ENCODE measurements around the gene VPS72.
"Not testable (repeated sequence)": the region's sequence is repeated elsewhere in the genome, so short reads cannot be mapped to it uniquely, and the experiment has no call there.

Gene VPS72

DNA sequence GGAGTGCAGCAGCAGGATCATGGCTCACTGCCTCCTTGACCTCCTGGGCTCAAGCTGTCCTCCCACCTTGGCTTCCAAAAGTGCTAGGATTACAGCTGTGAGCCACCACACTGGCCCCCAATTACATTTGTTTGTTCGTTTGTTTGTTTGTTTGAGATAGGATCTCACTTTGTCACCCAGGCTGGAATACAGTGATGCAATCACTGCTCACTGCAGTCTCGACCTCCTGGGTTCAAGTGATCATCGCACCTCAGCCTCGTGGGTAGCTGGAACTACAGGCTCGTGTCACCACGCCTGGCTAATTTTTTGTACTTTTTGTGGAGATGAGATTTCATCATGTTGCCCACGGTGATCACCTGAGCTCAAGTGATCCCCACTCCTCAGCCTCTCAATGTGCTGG, 2.0 kb upstream of the VPS72 start:
- TF ChIP-seq, protein P1, sequence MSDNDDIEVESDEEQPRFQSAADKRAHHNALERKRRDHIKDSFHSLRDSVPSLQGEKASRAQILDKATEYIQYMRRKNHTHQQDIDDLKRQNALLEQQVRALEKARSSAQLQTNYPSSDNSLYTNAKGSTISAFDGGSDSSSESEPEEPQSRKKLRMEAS (IDR thresholded peaks at IDR 0.05; ENCODE audit: low read depth, low read length), result no peak
- TF ChIP-seq, protein P2, sequence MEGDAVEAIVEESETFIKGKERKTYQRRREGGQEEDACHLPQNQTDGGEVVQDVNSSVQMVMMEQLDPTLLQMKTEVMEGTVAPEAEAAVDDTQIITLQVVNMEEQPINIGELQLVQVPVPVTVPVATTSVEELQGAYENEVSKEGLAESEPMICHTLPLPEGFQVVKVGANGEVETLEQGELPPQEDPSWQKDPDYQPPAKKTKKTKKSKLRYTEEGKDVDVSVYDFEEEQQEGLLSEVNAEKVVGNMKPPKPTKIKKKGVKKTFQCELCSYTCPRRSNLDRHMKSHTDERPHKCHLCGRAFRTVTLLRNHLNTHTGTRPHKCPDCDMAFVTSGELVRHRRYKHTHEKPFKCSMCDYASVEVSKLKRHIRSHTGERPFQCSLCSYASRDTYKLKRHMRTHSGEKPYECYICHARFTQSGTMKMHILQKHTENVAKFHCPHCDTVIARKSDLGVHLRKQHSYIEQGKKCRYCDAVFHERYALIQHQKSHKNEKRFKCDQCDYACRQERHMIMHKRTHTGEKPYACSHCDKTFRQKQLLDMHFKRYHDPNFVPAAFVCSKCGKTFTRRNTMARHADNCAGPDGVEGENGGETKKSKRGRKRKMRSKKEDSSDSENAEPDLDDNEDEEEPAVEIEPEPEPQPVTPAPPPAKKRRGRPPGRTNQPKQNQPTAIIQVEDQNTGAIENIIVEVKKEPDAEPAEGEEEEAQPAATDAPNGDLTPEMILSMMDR (IDR thresholded peaks at IDR 0.05; ENCODE audit: low read depth, low read length), result no peak
- TF ChIP-seq MYC (IDR thresholded peaks at IDR 0.05; ENCODE audit: low read depth, low read length) (no peak), POLR2A (IDR thresholded peaks at IDR 0.05; ENCODE audit: extremely low read depth, insufficient read length) (no peak)
- DNase-seq (ENCODE audit: low read depth), result no peak

DNA sequence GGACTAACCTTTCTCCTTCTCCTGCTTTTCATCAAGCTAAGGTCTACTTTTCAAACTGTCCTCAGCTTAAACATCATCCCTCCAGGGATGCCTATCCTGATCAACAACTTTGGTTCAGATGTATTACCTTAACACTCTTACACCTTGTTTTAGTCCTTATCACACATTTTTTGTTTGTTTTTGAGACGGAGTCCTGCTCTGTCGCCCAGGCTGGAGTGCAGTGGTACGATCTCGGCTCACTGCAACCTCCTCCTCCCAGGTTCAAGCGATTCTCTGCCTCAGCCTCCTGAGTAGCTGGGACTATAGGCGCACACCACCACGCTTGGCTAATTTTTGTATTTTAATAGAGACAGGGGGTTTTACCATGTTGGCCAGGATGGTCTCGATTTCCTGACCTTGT, 1.3 kb downstream of the VPS72 start:
- DNase-seq (ENCODE audit: low read depth), result not testable (repeated sequence)
- H3K4me3 ChIP-seq (ENCODE audit: low read depth, low read length), result peak overlapping the region; percentile 96

More for the DNA sequence above, 2.0 kb upstream of the VPS72 start:
- H3K4me3 ChIP-seq (ENCODE audit: low read depth, low read length), result no peak overlapping the region

DNA sequence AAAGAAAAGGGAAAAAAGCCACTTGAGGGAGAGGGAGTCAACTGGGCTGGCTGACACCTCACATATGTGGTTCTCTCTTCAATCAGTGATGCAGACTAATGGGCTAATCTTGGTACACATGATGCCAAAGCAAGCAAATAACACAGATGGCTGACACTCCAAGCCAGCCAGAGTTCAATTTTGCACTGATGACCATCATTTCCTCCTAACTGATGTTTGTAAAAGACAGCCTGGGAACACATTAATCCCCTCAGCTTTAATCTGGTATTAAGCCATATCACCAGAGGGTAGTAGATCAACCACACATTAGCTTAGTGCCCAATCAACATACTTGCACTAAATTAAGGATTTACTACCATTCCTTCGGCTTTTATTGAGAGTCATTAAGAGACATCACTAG, 2.8 kb downstream of the VPS72 start:
- no peak for DNase-seq (ENCODE audit: low read depth)
- H3K4me3 ChIP-seq (ENCODE audit: low read depth, low read length), result no peak overlapping the region
- TF ChIP-seq, protein P1 (IDR thresholded peaks at IDR 0.05; ENCODE audit: low read depth, low read length), result no peak
- TF ChIP-seq POLR2A (IDR thresholded peaks at IDR 0.05; ENCODE audit: extremely low read depth, insufficient read length), result no peak
- TF ChIP-seq MYC (IDR thresholded peaks at IDR 0.05; ENCODE audit: low read depth, low read length), result no peak
- TF ChIP-seq, protein P2 (IDR thresholded peaks at IDR 0.05; ENCODE audit: low read depth, low read length), result no peak

DNA sequence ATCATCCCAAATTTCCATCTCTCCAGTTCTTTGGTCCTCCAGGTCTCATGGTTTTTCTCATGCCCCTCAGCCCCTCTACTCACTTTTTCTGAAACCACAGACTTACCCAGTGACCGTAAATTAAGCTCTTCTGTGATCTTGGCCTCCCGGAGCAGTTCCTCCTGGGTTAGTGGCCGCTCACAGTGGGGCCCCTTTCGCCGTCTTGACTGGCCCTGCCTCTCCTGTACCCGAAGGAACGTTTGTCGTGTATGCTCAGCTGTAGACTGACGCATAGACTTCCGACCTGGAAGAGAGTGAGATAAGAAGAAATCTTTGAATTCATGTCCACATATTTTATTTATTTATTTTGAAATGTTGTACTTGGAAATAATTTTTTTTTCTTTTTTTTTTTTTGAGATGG, 5.8 kb downstream of the VPS72 start:
- TF ChIP-seq, protein P2 (IDR thresholded peaks at IDR 0.05; ENCODE audit: low read depth, low read length), result no peak
- TF ChIP-seq MYC (IDR thresholded peaks at IDR 0.05; ENCODE audit: low read depth, low read length) (no peak), POLR2A (IDR thresholded peaks at IDR 0.05; ENCODE audit: extremely low read depth, insufficient read length) (no peak)
- TF ChIP-seq, protein P1 (IDR thresholded peaks at IDR 0.05; ENCODE audit: low read depth, low read length), result no peak
- no peak overlapping the region for H3K4me3 ChIP-seq (ENCODE audit: low read depth, low read length)
- no peak for DNase-seq (ENCODE audit: low read depth)

DNA sequence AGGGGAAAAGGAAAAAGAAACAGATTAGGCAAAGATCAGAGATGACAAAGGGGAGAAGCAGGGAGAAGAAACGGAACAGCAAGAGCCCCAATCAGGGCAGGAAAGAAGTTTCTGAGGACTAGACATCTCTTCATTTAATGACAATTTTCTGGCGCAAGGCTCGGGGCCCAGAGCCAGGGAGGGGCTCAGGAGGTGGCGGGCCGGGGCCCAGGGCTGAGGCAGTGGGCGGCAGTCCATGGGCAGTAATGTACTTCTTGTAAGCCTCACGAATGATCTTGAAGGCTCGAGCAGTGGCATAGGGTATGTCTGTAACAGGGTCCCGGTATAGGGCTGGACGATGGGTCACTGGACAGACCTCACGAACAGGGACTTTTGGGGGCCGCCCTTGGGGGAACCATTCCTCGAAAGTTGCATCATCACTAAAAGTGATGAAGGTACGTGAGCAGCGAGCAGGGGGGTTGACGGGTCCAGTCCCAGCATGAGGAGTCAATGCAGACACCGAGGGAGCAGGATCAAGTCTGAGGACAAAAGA, 13.4 kb downstream of the VPS72 start:
- DNase-seq (ENCODE audit: low read depth), result no peak
- TF ChIP-seq, protein P2 (IDR thresholded peaks at IDR 0.05; ENCODE audit: low read depth, low read length), result no peak
- TF ChIP-seq MYC (IDR thresholded peaks at IDR 0.05; ENCODE audit: low read depth, low read length), result no peak
- TF ChIP-seq, protein P1 (IDR thresholded peaks at IDR 0.05; ENCODE audit: low read depth, low read length), result no peak
- TF ChIP-seq POLR2A (IDR thresholded peaks at IDR 0.05; ENCODE audit: extremely low read depth, insufficient read length), result no peak
- H3K4me3 ChIP-seq (ENCODE audit: low read depth, low read length), result no peak overlapping the region

DNA sequence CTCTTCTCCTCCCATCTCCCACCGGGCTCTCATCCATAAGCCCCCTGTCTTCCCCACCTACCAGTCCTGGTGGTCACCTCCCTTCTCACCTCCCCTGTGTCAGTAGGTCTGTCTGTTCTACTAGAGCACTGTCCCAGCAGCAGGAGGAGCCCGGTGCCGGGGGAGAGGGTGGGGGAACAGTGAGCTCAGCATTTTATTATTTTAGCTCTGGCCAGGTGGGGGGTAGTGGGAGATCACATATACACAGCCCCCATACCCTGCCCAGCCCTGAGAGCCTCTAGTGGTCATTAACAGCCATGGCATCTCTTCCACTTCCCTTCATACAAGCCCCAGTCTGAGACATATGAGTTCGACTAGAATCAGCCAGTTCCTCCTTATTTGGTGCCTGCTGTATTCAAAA, 14.1 kb downstream of the VPS72 start, which contains the start of gene TMOD4:
TSS of gene TMOD4 (minus strand) at position 119 of the 400 bp plus-strand sequence. CDS start 1,106 bp downstream, outside the sequence.
- no peak for TF ChIP-seq POLR2A (IDR thresholded peaks at IDR 0.05; ENCODE audit: extremely low read depth, insufficient read length)
- TF ChIP-seq, protein P1 (IDR thresholded peaks at IDR 0.05; ENCODE audit: low read depth, low read length), result no peak
- no peak for TF ChIP-seq MYC (IDR thresholded peaks at IDR 0.05; ENCODE audit: low read depth, low read length)
- TF ChIP-seq, protein P2 (IDR thresholded peaks at IDR 0.05; ENCODE audit: low read depth, low read length), result peak; percentile 56
- no peak within 1 kb of the TSS for H3K4me3 ChIP-seq (ENCODE audit: low read depth, low read length)
- DNase-seq (ENCODE audit: low read depth), result peak; percentile 49

Data from NB4 (cell line).